ENCODE data around the gene KDM4B. TPM values are rescaled to one million over a fixed set of nuclear protein-coding genes. Genes with fewer than 3 reads are reported as not detected.

Gene KDM4B
- total and polyA plus RNA-seq, 10 of the 15 experiments (the other 5 are each of a cell fraction or from before 2014, with no cell fraction given), result 0.47 to 49.6 (median 16.2) TPM

DNA sequence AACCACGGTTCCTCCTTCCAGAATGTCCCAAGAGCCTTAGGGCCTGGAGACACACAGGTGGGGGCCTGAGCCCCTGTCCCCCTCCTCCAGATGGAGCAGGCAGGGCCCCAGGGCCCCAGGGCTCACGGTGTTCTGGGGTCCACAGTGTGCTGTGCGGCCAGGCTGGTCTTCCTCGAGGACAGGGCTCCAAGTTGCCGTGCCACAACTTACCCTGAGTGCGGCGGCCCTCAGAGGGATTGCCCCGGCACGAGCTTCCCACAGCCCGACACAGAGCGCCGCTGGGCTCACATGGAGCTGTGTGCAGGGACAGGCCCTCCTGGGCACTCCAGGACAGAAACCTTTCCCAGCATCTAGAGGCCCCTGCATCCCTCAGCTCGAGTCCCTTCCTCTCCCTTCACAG is 160.8 kb downstream of the KDM4B start:
- in situ Hi-C loops (cut with MboI) (no loop called here), intact Hi-C loops (cut with micrococcal nuclease; ENCODE audit: unreplicated experiment) (no loop called here)
- Histone ChIP-seq H3K4me1 (ENCODE audit: control insufficient read depth, insufficient read depth, low read length) (peaks cover 58% of the 10 kb centered on the region), H3K4me3 (peak overlapping the region; percentile 72; the same call in 1 of the 2 replicates), H2AFZ (ENCODE audit: control insufficient read depth, low read depth, low read length) (no peak overlapping the region), H3K9ac (ENCODE audit: control insufficient read depth, insufficient read depth, low read length) (peak overlapping the region; percentile 96), H3K36me3 (ENCODE audit: control insufficient read depth in 2 of 2, insufficient read depth in 2 of 2, low read length in 1 of 2) (peaks cover 7% of the 10 kb centered on the region in 2 experiments), H3K9me3 (replicated peaks; ENCODE audit: control insufficient read depth, insufficient read depth, low read length) (no peaks in the 10 kb centered on the region), H3K27me3 (replicated peaks in 1 of 2; ENCODE audit: control insufficient read depth in 2 of 2, insufficient read depth in 2 of 2, low read length in 1 of 2) (no peaks in the 10 kb centered on the region), H4K20me1 (ENCODE audit: control insufficient read depth, insufficient read depth) (no peaks in the 10 kb centered on the region), H3K79me2 (ENCODE audit: control insufficient read depth, insufficient read depth, low read length) (peaks cover 31% of the 10 kb centered on the region), H3K4me2 (ENCODE audit: control insufficient read depth, insufficient read depth) (peak overlapping the region; percentile 79), H3K27ac (ENCODE audit: control insufficient read depth, insufficient read depth) (peak overlapping the region; percentile 100)
- ATAC-seq (no peak), DNase-seq (ENCODE audit: low read depth, low spot score) (no peak), FAIRE-seq (no peak)
- BruUV-seq (replicated peaks), result TSS peak; percentile 85
- SMC1A ChIA-PET (ENCODE audit: uncharacterized antibody, unreplicated experiment), result no interaction called here
- POLR2A ChIA-PET, result interaction anchor here (0.5 to 0.9 kb wide), 2 partner anchors 199 to 201 kb away, joined by 3 to 6 read pairs; no protein-coding TSS in a partner anchor
- WGBS (ENCODE audit: insufficient coverage, insufficient replicate concordance, low lambda C conversion rate, missing lambda C conversion rate), result 86% methylated on average over 13 of the region's 13 CpGs
- RAD21 ChIA-PET (ENCODE audit: unreplicated experiment), result no interaction called here
- TF ChIP-seq, protein P1, sequence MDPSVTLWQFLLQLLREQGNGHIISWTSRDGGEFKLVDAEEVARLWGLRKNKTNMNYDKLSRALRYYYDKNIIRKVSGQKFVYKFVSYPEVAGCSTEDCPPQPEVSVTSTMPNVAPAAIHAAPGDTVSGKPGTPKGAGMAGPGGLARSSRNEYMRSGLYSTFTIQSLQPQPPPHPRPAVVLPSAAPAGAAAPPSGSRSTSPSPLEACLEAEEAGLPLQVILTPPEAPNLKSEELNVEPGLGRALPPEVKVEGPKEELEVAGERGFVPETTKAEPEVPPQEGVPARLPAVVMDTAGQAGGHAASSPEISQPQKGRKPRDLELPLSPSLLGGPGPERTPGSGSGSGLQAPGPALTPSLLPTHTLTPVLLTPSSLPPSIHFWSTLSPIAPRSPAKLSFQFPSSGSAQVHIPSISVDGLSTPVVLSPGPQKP (IDR thresholded peaks at IDR 0.05; ENCODE audit: low read depth, low read length), result no peak
- TF ChIP-seq ZBED1 (IDR thresholded peaks at IDR 0.05; ENCODE audit: borderline replicate concordance) (no peak), HCFC1 (IDR thresholded peaks at IDR 0.05; ENCODE audit: low read length) (no peak), LARP7 (IDR thresholded peaks at IDR 0.05) (no peak), ZNF24 (IDR thresholded peaks at IDR 0.05) (no peak), KAT2A (conservative IDR thresholded peaks at IDR 0.05; ENCODE audit: control insufficient read depth, low read depth, low read length) (no peak), RAD51 (IDR thresholded peaks at IDR 0.05) (no peak), ZNF207 (IDR thresholded peaks at IDR 0.05; ENCODE audit: borderline replicate concordance) (no peak), HDAC2 (IDR thresholded peaks at IDR 0.05) (no peak), YBX1 (IDR thresholded peaks at IDR 0.05) (no peak), SMAD5 (IDR thresholded peaks at IDR 0.05; ENCODE audit: low read depth) (no peak), ETV6 (conservative IDR thresholded peaks at IDR 0.05 in 1 of 2, IDR thresholded peaks at IDR 0.05 in 1 of 2; ENCODE audit: borderline replicate concordance in 1 of 2, low read depth in 1 of 2) (no peak), IKZF2 (IDR thresholded peaks at IDR 0.05) (no peak), HDGF (IDR thresholded peaks at IDR 0.05) (no peak), SMAD1 (IDR thresholded peaks at IDR 0.05; ENCODE audit: low read depth, partially characterized antibody) (no peak), NFYB (IDR thresholded peaks at IDR 0.05; ENCODE audit: insufficient read depth, low read depth, low read length) (no peak)
- TF ChIP-seq, protein P2, sequence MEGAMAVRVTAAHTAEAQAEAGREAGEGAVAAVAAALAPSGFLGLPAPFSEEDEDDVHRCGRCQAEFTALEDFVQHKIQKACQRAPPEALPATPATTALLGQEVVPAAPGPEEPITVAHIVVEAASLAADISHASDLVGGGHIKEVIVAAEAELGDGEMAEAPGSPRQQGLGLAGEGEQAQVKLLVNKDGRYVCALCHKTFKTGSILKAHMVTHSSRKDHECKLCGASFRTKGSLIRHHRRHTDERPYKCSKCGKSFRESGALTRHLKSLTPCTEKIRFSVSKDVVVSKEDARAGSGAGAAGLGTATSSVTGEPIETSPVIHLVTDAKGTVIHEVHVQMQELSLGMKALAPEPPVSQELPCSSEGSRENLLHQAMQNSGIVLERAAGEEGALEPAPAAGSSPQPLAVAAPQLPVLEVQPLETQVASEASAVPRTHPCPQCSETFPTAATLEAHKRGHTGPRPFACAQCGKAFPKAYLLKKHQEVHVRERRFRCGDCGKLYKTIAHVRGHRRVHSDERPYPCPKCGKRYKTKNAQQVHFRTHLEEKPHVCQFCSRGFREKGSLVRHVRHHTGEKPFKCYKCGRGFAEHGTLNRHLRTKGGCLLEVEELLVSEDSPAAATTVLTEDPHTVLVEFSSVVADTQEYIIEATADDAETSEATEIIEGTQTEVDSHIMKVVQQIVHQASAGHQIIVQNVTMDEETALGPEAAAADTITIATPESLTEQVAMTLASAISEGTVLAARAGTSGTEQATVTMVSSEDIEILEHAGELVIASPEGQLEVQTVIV (IDR thresholded peaks at IDR 0.05; ENCODE audit: borderline replicate concordance, partially characterized antibody), result no peak
- CTCF ChIA-PET, result no interaction called here

Data from GM12878 (cell line).